Stimulated activated CD8-positive, alpha-beta memory T cell treated with anti-CD3 and anti-CD28 coated beads, Interleukin-15, amount 100 ng/mL, for 1 hour (primary cell): ENCODE results near the gene CPSF4.

ENCODE experiments used
- DNase-seq: peaks from one replicate; pipeline ENCODE4 v3.0.0-alpha.2; 2020; ENCODE audit warnings: low read depth

The CPSF4 gene

GRCh38 chr7:99449326-99449725 is 10.6 kb downstream of the CPSF4 start:
- DNase-seq = no peak

GRCh38 chr7:99451936-99452335 is 13.2 kb downstream of the CPSF4 start:
- no peak for DNase-seq

- no peak for DNase-seq
Measured at GRCh38 chr7:99452541-99452940, 13.8 kb downstream of the CPSF4 start.

GRCh38 chr7:99453105-99453504 is 14.4 kb downstream of the CPSF4 start:
- DNase-seq = no peak

GRCh38 chr7:99455874-99456273 is 17.1 kb downstream of the CPSF4 start:
- DNase-seq = no peak

- no peak for DNase-seq
Measured at GRCh38 chr7:99456288-99456687, 17.5 kb downstream of the CPSF4 start.

GRCh38 chr7:99457050-99457649 is 18.4 kb downstream of the CPSF4 start:
- no peak for DNase-seq

GRCh38 chr7:99457650-99458493 is 19.1 kb downstream of the CPSF4 start:
- no peak for DNase-seq

- DNase-seq = no peak
Measured at GRCh38 chr7:99459087-99459486, 20.3 kb downstream of the CPSF4 start.

GRCh38 chr7:99460651-99461050 is 21.9 kb downstream of the CPSF4 start:
- DNase-seq = no peak

GRCh38 chr7:99461221-99461620 is 22.5 kb downstream of the CPSF4 start:
- no peak for DNase-seq

GRCh38 chr7:99465421-99465768 is 26.7 kb downstream of the CPSF4 start:
- no peak for DNase-seq

GRCh38 chr7:99468336-99468918 is 29.7 kb downstream of the CPSF4 start:
- no peak for DNase-seq

GRCh38 chr7:99469381-99470065 is 30.8 kb downstream of the CPSF4 start:
- DNase-seq = no peak

GRCh38 chr7:99472561-99473314 is 34.0 kb downstream of the CPSF4 start, which contains the start of gene ZNF789:
Gene ZNF789, plus strand, starts transcription at chr7:99472890. Its CDS starts 3,567 bp downstream, at chr7:99476457.
- peak; percentile 94 for DNase-seq

- no peak for DNase-seq
Measured at GRCh38 chr7:99473315-99473596, 34.5 kb downstream of the CPSF4 start.

- no peak for DNase-seq
Measured at GRCh38 chr7:99476107-99476506, 37.4 kb downstream of the CPSF4 start.

- no peak for DNase-seq
Measured at GRCh38 chr7:99478464-99479440, 40.0 kb downstream of the CPSF4 start.

GRCh38 chr7:99485094-99485493 is 46.4 kb downstream of the CPSF4 start:
- DNase-seq = no peak

GRCh38 chr7:99489235-99489634 is 50.5 kb downstream of the CPSF4 start:
- no peak for DNase-seq

GRCh38 chr7:99490878-99491277 is 52.1 kb downstream of the CPSF4 start:
- no peak for DNase-seq
